Measurements from ENCODE around the gene ITGA7. TPM values are rescaled to one million over a fixed set of nuclear protein-coding genes. Genes with fewer than 3 reads are reported as not detected.

Gene ITGA7
- total RNA-seq, 1 donor from 2014 or later, result 1.5 TPM

DNA sequence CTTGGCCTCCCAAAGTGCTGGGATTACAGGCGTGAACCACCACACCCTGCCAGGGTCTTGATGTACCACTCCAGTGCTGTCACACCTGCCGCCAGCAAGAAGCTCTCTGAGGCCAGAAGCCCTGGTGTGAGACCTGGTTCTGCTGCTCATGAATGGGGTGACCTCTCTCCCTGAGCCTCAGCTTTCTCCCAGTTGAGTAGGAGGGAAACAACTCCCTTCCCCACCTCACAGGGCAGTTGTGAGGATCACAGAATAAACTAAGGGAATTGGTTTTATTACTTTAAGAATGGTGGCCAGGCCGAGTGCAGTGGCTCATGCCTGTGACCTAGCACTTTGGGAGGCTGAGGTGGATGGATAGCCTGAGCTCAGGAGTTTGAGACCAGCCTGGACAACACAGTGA lies 26.9 kb upstream of the ITGA7 start:
- intact Hi-C loops (cut with micrococcal nuclease), result loop anchor here (10.0 kb wide), 1 partner anchor 90 kb away; no protein-coding TSS in a partner anchor

DNA sequence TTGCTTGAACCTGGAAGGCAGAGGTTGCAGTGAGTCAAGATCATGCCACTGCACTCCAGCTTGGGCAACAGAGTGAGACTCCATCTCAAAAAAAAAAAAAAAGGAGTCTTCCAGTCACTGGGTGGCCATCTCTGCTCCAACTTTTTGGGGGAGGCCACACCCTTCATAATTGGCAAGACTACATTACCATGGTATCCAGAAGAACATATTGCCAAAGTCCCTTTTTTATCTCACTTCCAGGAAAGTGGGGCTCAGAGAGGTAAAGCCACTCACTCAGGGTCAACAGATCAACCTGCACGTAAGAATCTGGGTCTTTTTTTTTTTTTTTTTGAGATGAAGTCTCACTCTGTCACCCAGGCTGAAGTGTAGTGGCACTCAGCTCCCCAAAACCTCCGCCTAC lies 26.2 kb upstream of the ITGA7 start:
- intact Hi-C loops (cut with micrococcal nuclease), result loop anchor here (10.0 kb wide), 1 partner anchor 89 kb away; no protein-coding TSS in a partner anchor

DNA sequence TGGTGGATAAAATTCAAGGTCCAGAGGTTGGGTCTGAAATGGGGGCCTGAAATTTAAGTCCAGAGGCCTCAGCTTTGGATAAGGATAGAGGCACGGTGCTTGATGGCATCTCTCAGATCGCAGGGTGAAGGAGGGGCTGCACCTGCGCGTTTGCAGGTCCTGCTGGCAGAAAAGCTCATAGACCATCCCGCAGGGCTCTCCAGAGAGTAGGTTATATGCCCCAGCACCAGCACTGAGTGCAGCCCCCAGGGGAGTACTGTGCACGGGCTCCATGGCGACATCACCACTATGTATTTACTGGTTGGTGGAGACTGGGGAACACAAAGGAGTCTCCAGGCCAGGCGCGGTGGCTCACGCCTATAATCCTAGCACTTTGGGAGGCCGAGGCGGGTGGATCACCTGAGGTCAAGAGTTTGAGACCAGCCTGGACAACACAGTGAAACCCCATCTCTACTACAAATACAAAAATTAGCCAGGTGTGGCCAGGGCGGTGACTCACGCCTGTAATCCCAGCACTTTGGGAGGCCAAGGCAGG lies 25.4 kb upstream of the ITGA7 start:
- intact Hi-C loops (cut with micrococcal nuclease), result loop anchor here (10.0 kb wide), 1 partner anchor 88 kb away; no protein-coding TSS in a partner anchor

DNA sequence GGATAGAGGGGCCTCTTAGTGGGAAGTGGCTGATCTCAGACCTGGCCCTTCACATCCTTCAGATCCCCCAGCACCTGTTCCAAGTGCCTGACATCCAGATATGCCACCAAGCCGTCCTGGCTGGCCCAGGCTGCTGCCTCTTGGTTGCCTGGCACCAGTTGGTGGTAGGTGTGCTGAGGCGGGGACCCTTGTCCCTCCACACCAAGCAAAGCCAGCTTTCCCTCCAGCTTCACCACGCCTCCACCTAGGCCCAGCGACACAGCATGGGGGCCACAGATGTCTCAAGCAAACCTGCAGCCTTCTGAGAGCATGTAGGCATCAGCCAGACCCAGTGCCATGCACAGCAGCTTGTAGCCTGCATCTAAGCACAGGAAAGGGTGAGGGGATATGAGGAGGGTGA lies 24.6 kb upstream of the ITGA7 start:
- intact Hi-C loops (cut with micrococcal nuclease), result loop anchor here (10.0 kb wide), 1 partner anchor 87 kb away; no protein-coding TSS in a partner anchor

DNA sequence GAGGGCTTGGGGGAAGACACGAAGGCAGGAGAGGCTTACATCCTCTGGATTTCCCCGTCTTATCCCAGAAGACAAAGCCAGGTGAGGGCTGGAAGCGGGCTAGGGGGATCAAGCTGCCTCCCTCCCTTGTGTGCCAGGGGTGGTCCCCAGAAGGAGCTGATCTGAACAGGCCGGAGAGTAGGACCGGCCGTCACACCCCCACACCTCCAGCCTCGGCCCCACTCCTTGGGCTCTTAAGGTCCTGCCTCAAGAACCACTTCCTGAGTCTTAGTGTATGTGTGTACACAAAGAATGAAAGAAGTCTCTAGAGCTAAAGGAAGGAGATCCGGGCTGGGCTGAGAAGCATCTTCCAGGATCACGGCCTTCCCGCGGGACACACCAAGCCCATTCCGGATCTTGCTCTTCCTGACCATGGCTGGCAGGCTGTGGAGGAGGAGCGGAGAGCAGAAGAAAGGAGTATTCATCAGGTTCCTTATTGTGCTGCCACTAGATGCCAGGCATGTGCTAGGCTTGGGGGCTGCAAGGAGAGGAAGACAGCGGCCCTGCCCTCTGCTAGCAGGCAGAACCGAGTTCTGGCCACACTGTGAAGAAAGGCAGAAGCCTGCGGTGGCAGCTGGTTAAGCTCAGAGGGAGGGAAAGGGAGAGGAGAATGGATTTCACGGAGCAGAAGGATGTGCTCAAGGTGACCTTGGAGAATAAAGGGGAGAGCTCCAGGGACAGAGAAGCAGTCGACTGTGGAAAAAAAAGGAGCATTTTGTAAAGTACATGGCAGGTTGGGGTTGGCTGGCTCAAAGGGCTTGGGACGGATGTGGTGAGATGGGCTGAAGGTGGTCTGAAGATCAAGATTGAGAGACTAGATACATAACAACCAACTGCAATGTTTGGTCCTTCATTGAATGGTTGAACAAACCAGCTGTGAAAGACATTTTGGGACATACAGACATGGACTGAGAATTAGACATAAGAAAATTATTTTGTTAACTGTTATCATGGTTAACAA lies 22.4 kb upstream of the ITGA7 start:
- intact Hi-C loops (cut with micrococcal nuclease), result loop anchor here (1.0 to 10.0 kb wide), 4 partner anchors 8 to 87 kb away; partner anchors contain the start of genes BLOC1S1 and SARNP

DNA sequence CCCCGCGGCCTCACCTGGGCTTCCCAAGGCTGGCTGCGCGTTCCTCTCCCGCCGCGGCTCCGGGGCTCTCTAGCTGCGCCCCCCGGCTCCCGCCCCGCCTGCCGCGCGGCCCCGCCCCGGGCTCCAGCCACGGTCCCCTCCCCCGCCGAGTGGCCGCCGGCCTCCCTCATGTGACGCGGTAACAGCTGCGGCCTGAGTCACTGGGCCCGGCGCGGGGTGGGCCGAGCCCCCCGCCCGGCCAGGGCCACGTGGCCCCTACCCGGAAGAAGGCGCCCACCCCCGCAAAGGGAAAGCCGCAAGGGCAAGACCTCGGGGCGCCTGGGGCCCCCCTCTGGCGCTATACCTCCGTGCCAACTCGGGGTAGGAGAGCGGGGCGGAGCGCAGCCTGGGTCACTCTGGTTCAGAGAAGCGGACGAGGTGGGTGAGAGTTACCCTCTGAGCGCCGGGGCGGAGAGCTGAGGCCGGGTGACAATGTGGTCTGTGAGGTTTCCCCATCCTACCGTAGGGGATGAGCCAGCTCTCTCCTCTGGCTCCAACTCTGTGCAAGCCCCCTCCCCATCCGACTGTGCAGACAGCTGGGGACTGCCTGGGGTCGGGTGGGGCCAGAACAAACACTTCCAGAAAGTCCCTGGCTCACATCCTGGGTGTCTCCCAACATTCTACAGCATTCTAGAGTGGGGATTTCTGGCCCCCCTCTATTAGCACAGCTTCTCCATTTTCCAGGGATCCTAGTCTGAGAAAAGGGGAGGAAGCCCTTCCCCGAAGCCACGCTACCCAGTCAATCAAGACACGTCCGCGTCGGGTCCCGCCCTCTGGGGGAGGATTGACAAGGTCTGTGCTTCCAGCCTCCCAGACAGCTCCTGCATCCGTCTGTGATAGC lies 21.5 kb upstream of the ITGA7 start, which contains the start of gene CD63:
Gene CD63, minus strand, starts transcription at position 71 of the 880 bp plus-strand sequence. CDS start 668 bp downstream, outside the sequence.
- intact Hi-C loops (cut with micrococcal nuclease), result loop anchor here (1.0 kb wide), 2 partner anchors 13 to 88 kb away; partner anchors contain the start of genes BLOC1S1 and SARNP

DNA sequence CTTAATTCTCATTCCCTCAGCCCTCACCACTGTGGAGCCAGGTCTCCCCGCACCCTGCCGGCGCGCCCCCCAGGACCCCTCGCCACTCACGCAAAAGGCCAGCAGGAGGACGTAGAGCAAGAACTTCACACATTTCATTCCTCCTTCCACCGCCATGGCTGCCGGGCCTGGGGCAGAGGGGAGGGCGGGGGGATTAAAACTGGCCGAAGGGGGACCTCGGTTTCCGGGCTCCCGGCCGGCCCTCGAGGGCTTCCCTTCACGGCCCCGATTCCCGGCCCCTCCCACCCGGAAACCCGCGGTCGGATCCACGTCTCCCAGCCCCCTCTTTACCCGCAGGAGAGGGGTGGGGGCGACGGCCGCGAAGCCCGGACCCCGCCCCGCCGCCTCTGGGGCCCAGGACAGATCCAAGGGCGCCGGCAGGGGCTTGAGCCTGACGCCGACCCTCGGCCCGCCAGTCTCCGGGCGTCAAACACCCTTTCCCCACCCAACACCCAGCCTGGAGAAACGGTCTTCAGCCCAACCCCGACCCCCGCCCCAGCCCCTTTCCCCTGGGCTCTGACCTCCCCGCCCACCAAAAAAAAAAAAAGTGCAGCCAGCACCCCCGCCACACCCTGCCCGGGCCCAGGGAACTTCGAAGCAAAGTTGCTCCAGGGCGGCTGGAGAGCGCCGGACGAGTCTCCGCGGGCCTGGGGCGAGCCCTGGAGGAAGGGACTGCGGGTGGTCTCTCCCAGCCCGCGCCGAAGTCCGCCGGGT lies 20.7 kb upstream of the ITGA7 start:
- intact Hi-C loops (cut with micrococcal nuclease), result no loop called here

DNA sequence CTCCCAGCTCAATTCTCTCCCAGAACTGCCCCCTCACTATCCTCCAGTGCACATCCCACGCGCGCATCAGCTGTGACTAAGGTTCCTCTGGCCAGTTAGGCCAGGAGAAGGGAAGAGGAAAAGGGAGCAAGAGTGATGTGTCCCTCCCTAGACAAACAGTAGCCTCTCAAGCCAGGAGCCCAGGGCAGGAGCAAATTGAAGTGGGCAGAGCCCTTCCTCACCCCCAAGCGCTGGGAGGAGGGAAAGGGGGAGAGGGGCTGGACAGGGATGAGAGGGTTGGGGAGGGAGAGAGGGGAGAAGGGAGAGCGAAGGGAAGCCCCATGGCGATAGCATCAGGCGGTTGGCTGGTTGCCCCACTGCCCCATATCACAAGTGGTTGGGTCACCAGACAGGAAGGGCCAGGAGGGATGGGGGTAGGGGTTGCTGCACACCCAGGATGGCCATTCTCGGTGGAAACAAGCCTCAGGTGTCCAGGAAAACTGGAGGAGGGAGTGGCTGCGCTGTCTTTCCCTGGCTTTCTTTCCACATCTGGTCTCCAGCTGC lies 20.0 kb upstream of the ITGA7 start:
- intact Hi-C loops (cut with micrococcal nuclease), result no loop called here

DNA sequence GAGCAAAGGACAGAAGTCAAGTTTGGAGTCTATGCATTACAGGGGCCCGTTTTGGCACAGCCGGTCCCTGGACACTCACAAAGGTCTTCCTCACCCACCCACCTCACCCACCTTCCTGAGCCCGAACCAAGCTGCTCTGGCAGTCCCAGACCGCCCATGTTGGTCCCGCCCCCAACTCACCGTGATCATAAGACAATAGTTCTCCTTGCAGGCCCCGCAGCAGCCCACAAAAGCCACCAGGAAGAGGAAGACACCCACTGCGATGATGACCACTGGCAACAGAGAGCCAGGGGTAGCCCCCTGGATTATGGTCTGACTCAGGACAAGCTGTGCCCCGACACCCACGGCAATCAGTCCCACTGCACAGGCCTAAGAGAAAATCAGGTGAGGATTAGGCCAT lies 19.3 kb upstream of the ITGA7 start:
- intact Hi-C loops (cut with micrococcal nuclease), result no loop called here

DNA sequence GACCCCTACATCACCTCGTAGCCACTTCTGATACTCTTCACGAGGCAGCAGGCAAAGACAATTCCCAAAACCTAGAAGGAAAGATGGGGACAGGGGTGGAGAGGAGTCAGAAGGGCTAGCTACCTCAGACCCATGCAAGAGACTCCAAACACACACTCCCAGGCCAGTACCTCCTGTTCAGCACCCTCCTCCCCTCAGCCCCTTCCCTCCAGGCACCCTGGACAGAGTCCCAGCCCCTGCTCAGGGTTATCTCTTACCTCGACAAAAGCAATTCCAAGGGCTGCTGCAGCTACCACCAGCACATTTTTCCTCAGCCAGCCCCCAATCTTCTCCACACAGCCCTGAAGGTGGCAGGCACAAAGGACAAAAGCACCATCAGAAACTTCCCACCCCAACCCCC lies 17.9 kb upstream of the ITGA7 start:
- intact Hi-C loops (cut with micrococcal nuclease), result no loop called here

DNA sequence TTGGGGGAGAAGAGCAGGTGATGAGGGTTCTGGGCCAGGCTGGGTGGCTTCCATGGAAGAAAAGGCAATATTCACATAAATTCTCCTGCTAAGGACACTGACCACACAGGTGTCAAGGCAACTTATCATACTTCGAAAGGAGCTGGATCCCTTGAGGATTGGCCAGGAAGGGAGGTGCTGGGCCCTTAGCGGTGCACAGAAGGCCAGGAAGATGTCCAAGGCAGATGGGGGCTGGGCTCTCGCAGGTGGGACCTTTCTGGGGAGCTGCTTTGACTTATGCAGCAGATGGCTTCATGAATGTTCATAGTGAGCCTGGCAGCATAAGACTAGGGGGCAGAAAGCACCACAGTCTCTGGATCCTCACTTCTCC lies 17.2 kb upstream of the ITGA7 start:
- intact Hi-C loops (cut with micrococcal nuclease), result loop anchor here (1.0 kb wide), 1 partner anchor 12 kb away; no protein-coding TSS in a partner anchor

DNA sequence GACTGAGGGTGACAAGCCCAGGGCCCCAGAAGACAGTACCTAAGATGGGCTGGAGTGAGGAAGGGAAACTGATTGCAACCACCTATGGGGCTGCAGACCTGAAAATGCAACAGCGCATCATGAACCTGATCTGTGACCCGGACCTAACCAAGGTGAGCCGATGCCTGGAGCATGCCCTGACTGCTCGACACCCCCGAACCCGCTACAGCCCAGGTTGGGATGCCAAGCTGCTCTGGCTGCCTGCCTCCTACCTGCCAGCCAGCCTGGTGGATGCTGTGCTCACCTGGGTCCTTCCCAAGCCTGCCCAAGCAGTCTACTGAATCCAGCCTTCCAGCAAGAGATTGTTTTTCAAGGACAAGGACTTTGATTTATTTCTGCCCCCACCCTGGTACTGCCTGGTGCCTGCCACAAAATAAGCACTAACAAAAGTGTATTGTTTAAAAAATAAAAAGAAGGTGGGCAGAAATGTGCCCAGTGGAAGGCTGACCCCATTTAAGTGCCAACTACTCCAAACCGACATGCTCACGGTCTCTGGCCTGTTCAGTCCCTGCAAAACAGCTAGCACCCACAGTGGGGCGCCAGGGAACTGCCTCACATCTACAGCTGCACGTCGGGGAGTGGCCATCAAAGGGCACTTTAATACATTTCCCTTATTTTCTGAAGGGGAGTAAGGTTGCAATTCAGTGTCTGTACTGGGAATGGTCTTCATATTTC lies 16.7 kb upstream of the ITGA7 start:
- intact Hi-C loops (cut with micrococcal nuclease), result loop anchor here (1.0 kb wide), 1 partner anchor 13 kb away; no protein-coding TSS in a partner anchor

DNA sequence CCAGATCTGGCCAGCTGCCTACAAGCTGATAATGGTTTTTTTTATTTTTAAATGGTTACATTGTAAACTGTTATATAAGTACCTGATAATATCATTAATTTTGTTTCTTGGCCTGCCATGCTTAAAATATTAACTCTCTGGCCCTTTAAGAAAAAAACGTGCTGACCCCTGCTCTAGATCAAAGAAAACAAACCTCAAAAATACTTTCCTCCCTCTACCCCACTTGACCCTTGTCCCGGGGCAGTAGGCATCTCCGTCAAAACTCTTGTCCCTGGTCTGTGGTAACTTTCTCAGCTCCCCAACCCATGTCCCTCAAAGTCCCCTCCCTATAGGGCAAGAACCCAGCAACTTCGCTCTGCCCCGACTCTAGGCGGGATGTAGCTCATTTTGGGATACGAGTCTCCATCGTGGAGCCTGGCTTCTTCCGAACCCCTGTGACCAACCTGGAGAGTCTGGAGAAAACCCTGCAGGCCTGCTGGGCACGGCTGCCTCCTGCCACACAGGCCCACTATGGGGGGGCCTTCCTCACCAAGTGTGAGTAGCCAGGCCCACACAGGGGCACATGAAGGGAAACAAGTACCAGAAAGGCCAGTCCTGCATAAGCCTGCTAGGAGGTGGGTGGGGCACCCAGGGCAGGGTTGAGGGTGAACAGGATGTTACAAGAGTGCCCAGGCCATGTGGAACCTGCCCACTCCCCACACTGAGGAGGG lies 16.0 kb upstream of the ITGA7 start:
- intact Hi-C loops (cut with micrococcal nuclease), result loop anchor here (1.0 kb wide), 1 partner anchor 14 kb away; no protein-coding TSS in a partner anchor

DNA sequence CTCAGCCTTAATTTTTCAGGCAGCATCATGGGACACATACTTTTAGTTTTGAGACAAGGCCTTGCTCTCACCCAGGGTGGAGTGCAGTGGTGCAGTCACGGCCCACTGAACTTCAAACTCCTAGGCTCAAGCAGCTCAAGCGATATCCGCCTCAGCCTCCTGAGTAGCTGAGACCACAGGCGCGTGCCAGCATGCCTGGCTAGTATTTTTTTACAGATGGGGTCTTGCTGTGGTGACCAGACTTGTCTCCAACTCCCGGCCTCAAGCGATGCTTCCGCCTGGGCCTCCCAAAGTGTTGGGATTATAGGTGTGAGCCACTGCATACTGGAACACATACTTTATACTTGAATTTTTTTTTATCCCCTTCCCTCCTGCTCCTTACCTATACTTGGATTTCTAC lies 15.2 kb upstream of the ITGA7 start:
- intact Hi-C loops (cut with micrococcal nuclease), result no loop called here

DNA sequence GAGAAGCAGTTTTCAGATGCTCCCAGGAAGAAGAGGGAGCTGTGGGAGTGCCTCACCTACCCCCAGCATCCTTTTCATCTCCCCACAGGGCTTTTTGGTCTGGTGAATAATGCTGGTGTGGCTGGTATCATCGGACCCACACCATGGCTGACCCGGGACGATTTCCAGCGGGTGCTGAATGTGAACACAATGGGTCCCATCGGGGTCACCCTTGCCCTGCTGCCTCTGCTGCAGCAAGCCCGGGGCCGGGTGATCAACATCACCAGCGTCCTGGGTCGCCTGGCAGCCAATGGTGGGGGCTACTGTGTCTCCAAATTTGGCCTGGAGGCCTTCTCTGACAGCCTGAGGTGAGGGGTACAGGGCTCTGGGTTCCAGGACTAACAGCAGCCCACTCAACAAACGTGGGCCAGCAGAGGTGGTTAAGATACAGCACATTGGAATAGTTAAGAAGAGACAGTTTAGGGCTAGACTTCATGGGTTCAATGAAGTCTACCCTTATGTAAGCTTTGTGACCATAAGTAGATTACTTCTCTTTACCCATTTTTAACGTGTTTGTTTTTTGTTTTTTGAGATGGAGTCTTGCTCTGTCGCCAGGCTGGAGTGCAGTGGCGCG lies 14.0 kb upstream of the ITGA7 start:
- intact Hi-C loops (cut with micrococcal nuclease), result no loop called here

DNA sequence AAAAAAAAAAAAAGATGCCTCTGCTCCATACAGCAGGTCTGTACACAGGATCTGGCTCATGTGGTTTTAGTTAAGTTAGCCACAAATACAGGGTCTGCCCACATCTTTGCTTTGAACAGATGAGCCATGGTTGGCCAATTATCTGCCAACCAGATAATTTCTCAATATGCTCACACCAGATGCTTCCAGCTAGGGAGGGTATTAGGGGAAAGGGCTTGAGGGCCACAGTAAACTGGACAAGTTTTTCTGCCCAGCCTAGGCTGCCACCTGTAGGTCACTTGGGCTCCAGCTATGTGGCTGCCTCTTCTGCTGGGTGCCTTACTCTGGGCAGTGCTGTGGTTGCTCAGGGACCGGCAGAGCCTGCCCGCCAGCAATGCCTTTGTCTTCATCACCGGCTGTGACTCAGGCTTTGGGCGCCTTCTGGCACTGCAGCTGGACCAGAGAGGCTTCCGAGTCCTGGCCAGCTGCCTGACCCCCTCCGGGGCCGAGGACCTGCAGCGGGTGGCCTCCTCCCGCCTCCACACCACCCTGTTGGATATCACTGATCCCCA lies 13.3 kb upstream of the ITGA7 start:
- intact Hi-C loops (cut with micrococcal nuclease), result no loop called here

DNA sequence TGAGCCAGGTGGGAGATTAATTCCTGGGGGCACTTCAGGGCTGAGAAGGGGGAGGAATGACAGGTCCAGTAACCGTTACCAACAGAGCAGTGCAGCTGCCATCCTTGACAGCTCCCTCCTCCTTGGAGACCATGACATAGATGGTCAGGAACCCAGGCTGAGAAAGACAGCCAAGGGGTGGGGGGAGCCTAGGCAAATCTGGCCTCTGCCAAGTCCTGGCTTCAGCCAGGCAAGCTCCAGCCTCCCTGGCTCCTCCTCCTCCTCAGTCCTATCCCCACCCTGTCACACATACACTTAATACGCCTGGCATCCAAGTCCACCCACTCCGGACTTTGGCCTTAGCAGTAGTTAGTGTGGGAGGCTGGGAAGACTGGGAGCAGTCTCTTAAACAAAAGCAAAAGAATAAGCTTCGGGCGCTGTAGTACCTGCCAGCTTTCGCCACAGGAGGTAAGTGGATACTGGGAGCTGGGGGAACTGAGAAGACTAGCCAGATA lies 12.4 kb upstream of the ITGA7 start, which contains the start of gene RDH5:
Gene RDH5, plus strand, starts transcription at position 323 of the 494 bp plus-strand sequence. CDS start 792 bp downstream, outside the sequence.
- intact Hi-C loops (cut with micrococcal nuclease), result no loop called here
